HepG2 (cell line): ENCODE results near the gene NOSIP. TPM values are rescaled to one million over a fixed set of nuclear protein-coding genes. Genes with fewer than 3 reads are reported as not detected.

Experiments used
- AFF4 ChIP-seq: sonication (generic); formaldehyde crosslinking; IDR thresholded peaks from 2 replicates; pipeline ENCODE4 v1.4.0; 2020; ENCODE audit warnings: missing genetic modification reagents
- AGO1 ChIP-seq: fragments of 200-400 bp; formaldehyde crosslinking; IDR thresholded peaks from 2 replicates; pipeline ENCODE4 v1.6.1; 2017; ENCODE audit warnings: mild to moderate bottlenecking, low read depth, low read length, moderate library complexity; ENCODE audit not compliant: poor library complexity, severe bottlenecking
- CSRNP2 ChIP-seq: sonication (generic); formaldehyde crosslinking; conservative IDR thresholded peaks from 2 replicates; pipeline ENCODE4 v1.8.0; 2022; ENCODE audit warnings: low read depth, missing genetic modification reagents
- EEA1 ChIP-seq: sonication (generic); formaldehyde crosslinking; IDR thresholded peaks from 2 replicates; pipeline ENCODE4 v1.5.1; 2020; ENCODE audit warnings: mild to moderate bottlenecking, missing genetic modification reagents, borderline replicate concordance
- ERF ChIP-seq: IDR thresholded peaks from 2 replicates; pipeline ENCODE4 v1.6.1; 2018; ENCODE audit warnings: missing biosample characterization, missing genetic modification reagents
- MBNL3 ChIP-seq: fragments of 250-450 bp; sonication (Bioruptor Pico); conservative IDR thresholded peaks from 2 replicates; pipeline ENCODE4 v1.8.0; 2022; ENCODE audit warnings: mild to moderate bottlenecking, inconsistent platforms
- NKX3-1 ChIP-seq: sonication (generic); formaldehyde crosslinking; IDR thresholded peaks from 2 replicates; pipeline ENCODE4 v1.5.0; 2020; ENCODE audit warnings: missing genetic modification reagents
- PHB2 ChIP-seq: fragments of 450-650 bp; IDR thresholded peaks from 2 replicates; pipeline ENCODE4 v1.6.1; 2018; ENCODE audit not compliant: partially characterized antibody
- PLRG1 ChIP-seq: fragments of 450-650 bp; conservative IDR thresholded peaks from 2 replicates; pipeline ENCODE4 v1.6.1; 2016
- RXRB ChIP-seq: IDR thresholded peaks from 2 replicates; pipeline ENCODE4 v1.6.1; 2016; ENCODE audit warnings: borderline replicate concordance, missing genetic modification reagents, missing compliant biosample characterization
- SRSF1 ChIP-seq: fragments of 200-400 bp; formaldehyde crosslinking; optimal IDR thresholded peaks from 2 replicates; pipeline ENCODE3; 2017; ENCODE audit warnings: mild to moderate bottlenecking, low read depth, low read length, moderate library complexity
- TEAD3 ChIP-seq: optimal IDR thresholded peaks from 2 replicates; pipeline ENCODE3; 2016; ENCODE audit warnings: borderline replicate concordance
- TGIF2 ChIP-seq: IDR thresholded peaks from 2 replicates; pipeline ENCODE4 v1.6.1; 2016; ENCODE audit warnings: control low read depth, missing compliant biosample characterization
- TOPORS ChIP-seq: sonication (generic); formaldehyde crosslinking; IDR thresholded peaks from 2 replicates; pipeline ENCODE4 v1.8.0; 2023; ENCODE audit warnings: mild to moderate bottlenecking, missing genetic modification reagents
- ZNF160 ChIP-seq: sonication (generic); formaldehyde crosslinking; IDR thresholded peaks from 2 replicates; pipeline ENCODE4 v1.8.0; 2022; ENCODE audit warnings: mild to moderate bottlenecking, inconsistent platforms, missing genetic modification reagents
- ZNF235 ChIP-seq: sonication (generic); formaldehyde crosslinking; IDR thresholded peaks from 2 replicates; pipeline ENCODE4 v1.8.1; 2023; ENCODE audit warnings: mild to moderate bottlenecking, missing genetic modification reagents, borderline replicate concordance
- ZNF274 ChIP-seq: sonication (generic); formaldehyde crosslinking; IDR thresholded peaks from 2 replicates; pipeline ENCODE4 v1.5.1; 2020; ENCODE audit warnings: mild to moderate bottlenecking, missing genetic modification reagents
- ZNF331 ChIP-seq: sonication (generic); formaldehyde crosslinking; IDR thresholded peaks from 2 replicates; pipeline ENCODE4 v1.4.0; 2020; ENCODE audit warnings: missing genetic modification reagents
- ZNF597 ChIP-seq: sonication (generic); formaldehyde crosslinking; IDR thresholded peaks from 2 replicates; pipeline ENCODE4 v1.5.0; 2020; ENCODE audit warnings: missing genetic modification reagents
- ZNF710 ChIP-seq: sonication (generic); formaldehyde crosslinking; IDR thresholded peaks from 2 replicates; pipeline ENCODE4 v1.5.0; 2020; ENCODE audit warnings: mild to moderate bottlenecking, missing genetic modification reagents, borderline replicate concordance
- ZNF772 ChIP-seq: sonication (generic); formaldehyde crosslinking; IDR thresholded peaks from 2 replicates; pipeline ENCODE4 v1.5.0; 2020; ENCODE audit warnings: mild to moderate bottlenecking, missing genetic modification reagents
- ZNF777 ChIP-seq: sonication (generic); formaldehyde crosslinking; IDR thresholded peaks from 2 replicates; pipeline ENCODE4 v1.4.0; 2020; ENCODE audit warnings: missing genetic modification reagents
- polyA plus RNA-seq, 8 experiments: library from polyadenylated mRNA; depleted of rRNA in 3 of 8; stranded (reverse) in 7 of 8; unstranded in 1 of 8; fragments of >200 nt; fragmentation: Illumina TruSeq in 4 of 8; extraction: Trizol in 4 of 8; gene quantifications; 2 replicates each; pipeline versions ENCODE4 v1.2.1 to v1.2.3, GENCODE V29; 2011 to 2016; ENCODE audit warnings: low read depth in 4 of 8, missing spikeins in 1 of 8, mixed read lengths in 1 of 8; ENCODE audit not compliant: insufficient read depth in 1 of 8
- total RNA-seq, 5 experiments: library from RNA; depleted of rRNA; stranded (reverse); fragments of >200 nt; fragmentation: Illumina TruSeq; extraction: Trizol; gene quantifications; 2 replicates each; pipeline ENCODE4 v1.2.3, GENCODE V29; 2016; ENCODE audit warnings: low read depth in 1 of 5

NOSIP gene
- total and polyA plus RNA-seq, 2 of the 13 experiments (the other 11 are each of a cell fraction or from before 2014, with no cell fraction given), result 54.3 to 78.0 TPM

GRCh38 chr19:49512970-49513745, 67.2 kb downstream of the NOSIP start (continued):
- TF ChIP-seq ZNF597 (CRISPR knock-in tag) (no peak), TGIF2 (CRISPR knock-in tag) (0 out of 2 replicates have a peak, but pooled peaks have one; percentile 35), ZNF160 (peak; percentile 65; the same call in 1 of the 2 replicates), NKX3-1 (CRISPR knock-in tag) (no peak), PLRG1 (no peak), CSRNP2 (CRISPR knock-in tag) (no peak), ZNF777 (CRISPR knock-in tag) (no peak), TOPORS (CRISPR knock-in tag) (no peak), ZNF772 (CRISPR knock-in tag) (0 out of 2 replicates have a peak, but pooled peaks have one; percentile 59), SRSF1 (peak; percentile 75), RXRB (CRISPR knock-in tag) (peak; percentile 67; the same call in 1 of the 2 replicates), TEAD3 (CRISPR knock-in tag) (peak; percentile 51), ZNF274 (CRISPR knock-in tag) (peak; percentile 55; the same call in 1 of the 2 replicates), ZNF710 (CRISPR knock-in tag) (0 out of 2 replicates have a peak, but pooled peaks have one; percentile 48), ZNF331 (CRISPR knock-in tag) (peak; percentile 79), EEA1 (CRISPR knock-in tag) (peak; percentile 77; the same call in 1 of the 2 replicates), AGO1 (no peak), PHB2 (no peak), ERF (CRISPR knock-in tag) (peak; percentile 58; the same call in 1 of the 2 replicates), AFF4 (CRISPR knock-in tag) (no peak), MBNL3 (CRISPR knock-in tag) (no peak), ZNF235 (peak; percentile 74; the same call in 1 of the 2 replicates)
